Airway epithelial cell (primary cell): ENCODE data around the gene BCL6B. TPM values are rescaled to one million over a fixed set of nuclear protein-coding genes. Genes with fewer than 3 reads are reported as not detected.

Source experiments
- total RNA-seq: library from RNA; depleted of rRNA; stranded (reverse); fragments of >200 nt; gene quantifications from 2 replicates; pipeline ENCODE4 v1.2.3, GENCODE V29; 2015

Gene BCL6B
- total RNA-seq, result not detected in 2 replicates

GRCh38 chr17:7022781-7023571 lies at the start of gene BCL6B:
Gene BCL6B (plus strand): TSS chr17:7023050. CDS start chr17:7023672, 622 bp downstream.

GRCh38 chr17:6995500-6996255 lies 27.2 kb upstream of the BCL6B start, which contains the start of gene ALOX12:
Gene ALOX12 (plus strand): TSS chr17:6996049. CDS start chr17:6996118, 69 bp downstream.

GRCh38 chr17:7035591-7036368 lies 12.9 kb downstream of the BCL6B start, which contains the start of gene SLC16A13:
Gene SLC16A13 (plus strand): TSS chr17:7036015. CDS start chr17:7036383, 368 bp downstream.

GRCh38 chr17:7043497-7044198 lies 20.8 kb downstream of the BCL6B start, which contains the start of gene SLC16A11:
Gene SLC16A11 (minus strand): TSS chr17:7044092. CDS start chr17:7043513, 579 bp downstream.

Other genes with a start within 250 kb of the BCL6B start
- 0.07 TPM in 1 of 2 replicates, not detected in the other for gene FBXO39, start 246.8 kb upstream of the BCL6B start, total RNA-seq
- not detected in 2 replicates for gene TEKT1, start 191.3 kb upstream of the BCL6B start, total RNA-seq
- gene ALOX12, start 27.0 kb upstream of the BCL6B start, total RNA-seq, result 2.5 and 3.1 TPM in 2 replicates
- gene RNASEK, start 10.4 kb upstream of the BCL6B start, total RNA-seq, result 139 and 231 TPM in 2 replicates
- gene SLC16A13, start 13.0 kb downstream of the BCL6B start, total RNA-seq, result 2.2 and 5.3 TPM in 2 replicates
- 0.35 TPM in 1 of 2 replicates, not detected in the other for gene SLC16A11, start 21.0 kb downstream of the BCL6B start, total RNA-seq
- not detected in 2 replicates for gene CLEC10A, start 57.2 kb downstream of the BCL6B start, total RNA-seq
- gene ASGR2, start 91.8 kb downstream of the BCL6B start, total RNA-seq, result not detected in 2 replicates
- gene ASGR1, start 156.3 kb downstream of the BCL6B start, total RNA-seq, result 0.21 TPM in 1 of 2 replicates, not detected in the other
- gene DLG4, start 196.8 kb downstream of the BCL6B start, total RNA-seq, result 4.4 and 6.6 TPM in 2 replicates
- 364 and 375 TPM in 2 replicates for gene ACADVL, start 196.9 kb downstream of the BCL6B start, total RNA-seq
- 44.9 and 52.6 TPM in 2 replicates for gene DVL2, start 211.5 kb downstream of the BCL6B start, total RNA-seq
- 33.1 and 35.1 TPM in 2 replicates for gene PHF23, start 216.4 kb downstream of the BCL6B start, total RNA-seq
- 309 and 347 TPM in 2 replicates for gene GABARAP, start 219.4 kb downstream of the BCL6B start, total RNA-seq
- gene CTDNEP1, start 228.7 kb downstream of the BCL6B start, total RNA-seq, result 21.6 and 47.5 TPM in 2 replicates
- 38.4 and 42.1 TPM in 2 replicates for gene ELP5, start 229.2 kb downstream of the BCL6B start, total RNA-seq
- 86.7 and 132 TPM in 2 replicates for gene CLDN7, start 239.4 kb downstream of the BCL6B start, total RNA-seq